Stimulated activated CD4-positive, alpha-beta T cell treated with anti-CD3 and anti-CD28 coated beads, Interleukin-2, amount 100 ng/mL, for 24 hours (primary cell): ENCODE data around the gene LYL1.
"Not testable (repeated sequence)": the region's sequence is repeated elsewhere in the genome, so short reads cannot be mapped to it uniquely, and the experiment has no call there.

Source experiments
- DNase-seq, 2 donors: peaks; one replicate each; pipeline ENCODE4 v3.0.0-alpha.2; 2020

Gene LYL1

DNA sequence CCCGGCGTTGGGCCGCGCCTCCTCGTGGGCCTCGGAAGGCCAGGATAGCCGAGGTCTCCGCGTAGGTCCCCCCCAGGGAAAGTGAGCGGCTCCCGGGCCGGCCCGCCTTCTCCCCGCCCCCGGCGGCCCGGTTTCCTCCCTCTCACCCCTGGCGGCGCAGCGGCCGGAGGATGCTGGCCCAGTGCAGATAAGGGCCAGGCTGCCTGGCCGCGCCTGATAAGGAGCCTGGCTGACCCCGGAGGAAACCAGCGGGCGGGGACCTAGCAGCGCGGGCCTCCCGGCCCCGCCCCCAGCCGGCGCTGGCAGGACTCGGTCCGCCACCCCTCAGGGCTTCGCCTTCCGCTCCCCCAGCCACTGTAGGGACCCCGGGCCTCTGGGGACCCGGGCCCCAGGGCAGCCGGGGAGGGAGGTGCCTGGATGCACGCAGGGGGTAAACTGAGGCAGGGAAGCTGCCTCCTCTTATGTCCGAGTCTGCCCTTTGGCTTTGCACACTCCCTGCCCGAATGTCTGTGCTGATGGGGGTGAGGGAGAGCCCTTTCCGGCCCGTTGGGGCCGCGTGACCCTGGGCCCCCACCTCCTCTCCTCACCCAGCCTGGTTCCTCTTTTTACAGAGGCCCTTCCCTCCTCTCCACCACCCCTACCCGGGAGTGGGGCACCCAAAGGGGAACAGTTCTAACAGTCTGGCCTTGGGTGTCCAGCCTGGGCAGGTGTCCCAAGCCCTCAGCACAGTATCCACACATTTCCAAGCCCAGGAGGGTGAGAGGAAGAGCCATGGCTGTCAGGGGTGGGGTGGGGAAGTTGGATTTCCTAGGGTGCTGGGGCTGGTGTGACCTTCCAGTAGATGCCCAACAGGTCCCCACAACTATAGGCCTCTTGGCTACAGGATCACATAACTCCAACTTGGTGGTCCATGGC, at the start of gene LYL1:
LYL1 (minus strand) TSS at position 193 of the 915 bp plus-strand sequence. CDS start 1,687 bp downstream, outside the sequence.
- DNase-seq: peak in 1 of 2 donors; percentile 64

DNA sequence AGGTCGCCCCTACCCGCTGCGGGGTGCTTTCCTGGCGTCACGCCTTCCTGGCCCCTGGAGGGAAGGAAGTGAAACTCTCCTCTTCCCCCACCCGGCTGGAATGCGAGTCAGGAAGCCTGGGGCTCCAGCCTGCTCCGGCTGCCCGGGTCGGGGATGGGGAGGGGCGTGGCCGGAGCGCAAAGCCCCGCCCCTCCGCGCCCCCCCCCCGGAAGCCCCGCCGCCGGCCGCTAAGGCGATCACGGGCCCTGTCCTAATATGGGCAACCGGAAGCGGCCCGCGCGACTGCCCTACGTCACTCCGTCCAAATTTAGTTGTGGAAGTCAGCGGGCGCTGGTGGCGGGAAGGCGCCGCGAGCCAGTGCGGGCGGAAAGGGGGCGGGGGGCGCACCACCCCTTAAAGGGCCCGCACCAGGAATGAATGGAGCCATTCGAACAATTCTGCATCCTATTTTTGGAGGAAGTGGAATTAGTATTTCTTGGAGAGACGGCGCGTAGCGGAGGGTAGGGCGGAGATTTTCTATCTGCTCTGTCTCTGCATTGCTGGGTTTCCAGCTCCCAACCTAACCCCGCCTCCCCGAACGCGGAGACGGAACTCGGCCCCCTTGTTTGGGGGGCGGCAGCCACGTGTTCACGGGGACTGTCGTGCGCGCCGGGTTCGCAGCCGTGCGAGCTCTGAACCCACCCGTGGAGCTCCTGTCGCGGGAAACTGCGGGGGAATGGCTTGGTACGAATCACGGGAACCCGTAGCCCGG, 49.1 kb upstream of the LYL1 start:
- peak; percentile 96 for DNase-seq

DNA sequence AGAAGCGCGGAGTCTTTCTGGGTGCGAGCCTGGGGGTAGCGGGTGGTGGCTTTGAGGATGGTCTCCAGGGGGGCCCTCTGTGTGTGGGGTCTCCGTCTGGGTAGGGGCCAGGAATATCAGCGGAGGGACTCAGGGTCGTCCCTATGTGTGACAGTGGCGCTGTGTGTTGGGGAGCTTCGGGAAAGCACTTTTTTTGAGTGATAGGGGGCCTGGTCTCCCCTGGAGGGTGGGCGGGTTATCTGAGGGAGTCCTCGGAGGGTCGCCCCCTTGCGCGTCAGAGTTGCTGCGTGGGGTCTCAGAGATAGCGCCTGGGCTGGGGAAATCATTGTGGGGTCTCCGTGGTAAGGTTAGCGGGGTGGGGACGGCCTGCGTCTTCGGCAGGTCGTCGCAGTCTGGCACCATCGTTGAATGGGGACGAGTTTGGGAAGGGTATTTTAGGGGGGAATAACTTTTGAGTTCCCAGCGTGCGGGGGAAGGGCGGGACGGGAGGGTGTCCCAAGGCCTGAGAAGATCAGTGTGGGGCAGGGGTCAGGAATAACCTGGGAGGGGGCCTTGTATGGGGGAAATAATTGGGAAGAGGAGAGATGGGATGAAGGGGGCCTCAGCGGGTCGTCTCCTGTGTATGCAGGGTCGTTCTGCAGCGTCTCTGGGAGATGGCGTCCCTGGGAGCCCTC, 48.4 kb upstream of the LYL1 start:
- peak in 1 of 2 donors; percentile 39 for DNase-seq

DNA sequence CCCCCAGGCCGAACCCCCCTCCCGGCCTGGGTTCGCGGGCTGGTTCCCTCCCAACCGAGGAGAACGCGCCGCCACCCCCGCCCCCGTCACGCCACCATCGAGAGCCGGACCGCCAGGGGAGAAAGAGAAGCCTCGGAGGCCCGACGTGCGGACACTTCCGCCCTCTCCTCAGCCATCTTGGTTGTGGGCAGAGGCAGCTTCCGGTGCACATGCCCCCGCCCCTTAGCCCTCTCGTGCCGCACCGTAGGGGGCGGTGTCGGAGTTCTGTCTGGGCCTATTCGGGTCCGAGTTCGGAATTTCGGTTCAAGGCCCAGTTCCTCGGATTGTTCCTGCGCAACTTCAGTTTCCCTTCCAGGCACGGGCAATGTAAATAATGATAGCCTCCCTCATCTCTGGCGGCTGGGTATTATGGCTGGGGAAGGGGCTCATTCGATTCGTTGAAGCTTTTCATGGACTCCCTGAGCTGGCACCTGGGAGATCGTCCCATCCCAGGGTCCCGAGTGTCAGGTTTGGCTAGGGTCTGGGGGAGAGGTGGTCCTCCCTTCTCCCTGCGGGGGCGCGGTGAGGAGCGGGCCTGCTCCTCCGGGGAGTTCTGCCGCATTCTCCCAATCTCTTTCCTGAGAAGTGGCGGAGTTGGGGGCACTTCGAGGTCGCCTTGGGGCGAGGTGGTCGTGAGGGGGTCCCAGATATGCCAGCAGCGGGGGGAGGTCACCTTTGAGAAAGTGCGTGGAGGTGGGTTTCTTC, 47.7 kb upstream of the LYL1 start, which contains the start of the genes IER2 and STX10:
IER2 (plus strand) TSS at position 225 of the 744 bp plus-strand sequence. CDS start 2,776 bp downstream, outside the sequence.
STX10 (minus strand) TSS at position 189 of the 744 bp plus-strand sequence. CDS start 202 bp downstream, outside the sequence.
- peak; percentile 93 to 94 for DNase-seq

DNA sequence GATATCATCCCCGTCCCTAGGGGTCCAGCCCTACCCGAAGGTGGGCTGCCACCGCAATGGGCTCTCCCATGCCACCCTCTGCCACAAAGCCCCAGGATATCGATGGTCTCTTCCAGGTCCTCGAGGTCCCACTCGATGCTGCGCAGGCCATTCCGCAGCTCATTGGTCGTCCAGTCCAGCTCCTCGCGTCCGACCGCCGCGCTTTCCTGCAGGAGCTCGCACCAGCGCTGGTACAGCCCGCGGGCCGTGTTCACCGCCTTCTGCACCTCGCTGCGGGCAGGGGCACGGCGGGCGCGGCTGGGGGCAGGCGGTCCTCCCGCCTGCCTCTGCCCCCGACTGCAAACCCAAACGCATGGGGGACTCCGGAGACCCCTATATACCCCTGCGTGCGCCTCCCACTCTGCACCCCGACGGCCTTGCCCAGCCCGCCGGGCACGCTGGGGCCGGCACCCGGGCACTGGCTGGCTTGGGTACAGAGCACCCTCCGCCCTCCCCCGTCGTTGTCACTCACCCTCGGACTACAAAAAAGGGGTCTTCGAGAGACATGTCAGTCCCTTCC, 47.0 kb upstream of the LYL1 start:
- peak; percentile 40 to 58 for DNase-seq

DNA sequence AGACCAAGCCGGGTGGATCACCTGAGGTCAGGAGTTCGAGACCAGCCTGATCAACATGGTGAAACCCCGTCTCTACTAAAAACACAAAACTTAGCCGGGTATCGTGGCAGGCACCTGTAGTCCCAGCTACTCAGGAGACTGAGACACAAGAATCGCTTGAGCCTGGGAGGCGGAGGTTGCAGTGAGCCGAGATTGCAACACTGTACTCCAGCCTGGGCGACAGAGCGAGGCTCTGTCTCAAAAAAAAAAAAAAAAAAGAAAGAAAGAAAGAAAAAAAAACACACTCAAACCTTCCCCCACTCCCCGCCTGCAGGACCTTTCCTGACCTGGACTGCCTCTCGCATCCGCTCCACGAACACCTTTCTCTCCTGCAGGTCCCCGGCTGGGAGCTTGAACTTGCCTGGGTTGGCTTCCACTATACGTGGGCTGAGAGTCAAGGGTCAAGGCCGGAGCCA, 46.5 kb upstream of the LYL1 start:
- DNase-seq: not testable (repeated sequence)

DNA sequence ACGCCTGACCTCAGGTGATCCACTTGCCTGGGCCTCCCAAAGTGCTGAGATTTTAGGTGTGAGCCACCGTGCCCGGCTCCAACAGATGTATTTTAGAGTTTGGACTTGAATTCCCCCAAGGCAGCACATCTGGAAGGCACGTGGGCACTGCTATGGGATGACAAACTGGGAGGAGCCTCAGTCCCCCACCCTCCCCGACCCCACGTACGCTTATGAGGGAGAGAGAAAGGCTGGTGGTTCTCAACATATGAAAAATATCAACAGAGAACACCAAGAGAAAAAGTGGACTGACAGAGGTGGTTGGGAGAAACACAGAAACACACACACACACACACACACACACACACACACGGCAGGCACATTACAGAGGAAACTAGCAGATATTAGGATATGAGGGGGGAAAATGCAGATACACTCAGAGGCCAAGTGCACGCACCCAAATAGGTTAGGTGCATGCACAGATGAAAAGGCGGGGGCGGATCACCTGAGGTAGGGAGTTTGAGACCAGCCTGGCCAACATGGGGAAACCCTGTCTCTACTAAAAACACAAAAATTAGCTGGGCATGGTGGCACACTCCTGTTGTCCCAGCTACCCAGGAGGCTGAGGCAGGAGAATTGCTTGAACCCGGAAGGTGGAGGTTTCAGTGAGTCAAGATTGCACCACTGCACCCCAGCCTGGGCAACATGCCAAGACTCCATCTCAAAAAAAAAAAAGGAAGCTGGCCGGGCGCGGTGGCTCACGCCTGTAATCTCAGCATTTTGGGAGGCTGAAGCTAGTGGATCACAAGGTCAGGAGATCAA, 44.3 kb upstream of the LYL1 start:
- no peak for DNase-seq

DNA sequence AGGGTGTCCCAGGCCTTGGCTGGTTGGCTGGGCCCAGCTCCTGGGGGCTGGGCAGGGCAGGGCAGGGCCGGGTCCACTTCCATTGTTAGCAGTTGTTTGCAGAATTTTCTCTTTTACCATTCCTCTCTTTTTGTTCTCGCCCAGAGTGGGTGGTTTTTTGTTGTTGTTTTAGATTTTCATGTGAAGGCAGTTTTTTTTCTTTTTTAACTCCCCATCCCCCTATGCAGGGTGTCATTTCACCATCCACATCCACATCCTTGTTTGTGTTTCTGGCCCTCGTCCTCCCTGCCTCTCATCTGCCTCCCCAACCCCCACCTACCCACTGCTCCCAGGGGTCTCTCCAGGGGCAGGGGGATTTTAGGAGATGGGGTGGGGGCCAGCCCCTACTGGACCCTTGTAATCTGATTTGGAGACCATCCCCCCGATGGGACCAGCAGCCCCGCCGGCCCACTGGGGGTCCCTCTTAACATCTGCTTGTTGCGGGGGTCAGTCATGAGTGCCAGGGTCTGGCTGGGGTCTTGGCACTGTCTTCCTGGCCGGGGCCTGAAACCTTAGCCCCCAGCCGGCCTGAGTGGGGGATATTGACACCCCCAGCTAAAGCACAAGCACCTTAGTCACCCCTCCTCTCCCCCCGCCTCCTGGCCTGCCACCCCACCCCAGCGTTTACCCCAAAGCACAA, 37.1 kb upstream of the LYL1 start:
- DNase-seq: no peak

DNA sequence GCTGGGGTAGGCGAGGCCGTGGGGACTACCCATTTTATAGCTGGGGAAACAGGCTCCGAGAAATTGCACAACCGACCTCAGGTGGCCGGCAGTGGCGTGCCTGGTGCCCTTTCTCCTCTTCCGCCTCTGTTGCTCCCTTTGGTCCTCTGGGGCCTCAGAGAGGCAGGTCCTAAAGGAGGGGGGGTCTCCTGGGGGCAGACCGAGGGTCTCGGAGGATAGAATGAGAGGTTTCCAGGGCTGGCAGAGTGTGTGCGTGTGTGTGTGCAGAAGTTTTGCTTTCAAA, 36.2 kb upstream of the LYL1 start:
- no peak for DNase-seq

DNA sequence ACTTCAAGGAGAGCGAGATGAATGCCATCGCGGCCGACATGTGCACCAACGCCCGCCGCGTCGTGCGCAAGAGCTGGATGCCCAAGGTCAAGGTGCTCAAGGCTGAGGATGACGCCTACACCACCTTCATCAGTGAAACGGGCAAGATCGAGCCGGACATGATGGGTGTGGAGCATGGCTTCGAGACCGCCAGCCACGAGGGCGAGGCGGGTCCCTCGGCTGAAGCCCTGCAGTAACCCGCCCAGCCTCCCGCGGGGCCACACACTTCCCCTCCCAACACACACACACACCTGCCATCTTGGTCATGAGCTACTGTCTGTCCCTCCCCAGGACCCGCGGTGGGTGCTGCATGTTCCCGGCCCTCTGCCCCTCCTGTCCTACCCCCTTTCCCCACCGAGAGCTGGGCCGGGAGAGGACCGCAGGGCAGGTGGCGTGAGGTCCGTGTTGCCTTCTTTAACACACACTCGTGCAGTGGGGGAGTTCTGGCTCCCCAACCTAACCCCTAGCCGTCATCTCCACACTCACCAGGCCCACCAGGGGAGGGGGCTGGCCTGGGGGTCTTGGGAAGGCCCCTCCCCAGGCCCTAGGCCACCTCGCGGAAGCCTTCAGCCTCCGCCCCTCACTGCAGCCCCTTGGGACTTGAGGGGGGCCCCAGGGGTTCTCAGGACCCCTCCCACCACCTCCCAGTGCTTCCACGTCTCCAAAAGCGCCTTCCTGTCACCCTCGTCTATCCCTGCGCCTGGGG, 35.7 kb upstream of the LYL1 start:
- no peak for DNase-seq

DNA sequence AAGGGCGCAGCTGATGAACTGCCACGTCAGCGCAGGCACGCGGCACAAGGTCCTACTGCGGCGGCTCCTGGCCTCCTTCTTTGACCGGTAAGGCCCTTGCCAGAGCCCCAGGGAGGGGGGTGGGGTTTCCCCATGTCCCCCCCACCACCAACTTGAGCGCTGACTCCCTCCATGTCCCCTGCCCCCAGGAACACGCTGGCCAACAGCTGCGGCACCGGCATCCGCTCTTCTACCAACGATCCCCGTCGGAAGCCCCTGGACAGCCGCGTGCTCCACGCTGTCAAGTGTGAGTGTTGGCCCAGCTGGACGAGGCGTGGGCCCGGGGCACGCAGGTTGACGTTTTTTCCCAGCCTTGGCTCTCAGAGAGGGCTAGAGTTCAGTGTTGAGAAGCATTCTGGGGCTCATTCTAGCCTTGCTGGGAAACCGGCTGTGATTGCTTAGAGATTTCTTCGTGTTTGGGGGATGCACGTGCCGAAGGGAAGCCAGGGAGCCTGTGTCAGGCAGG, 34.7 kb upstream of the LYL1 start:
- no peak for DNase-seq

DNA sequence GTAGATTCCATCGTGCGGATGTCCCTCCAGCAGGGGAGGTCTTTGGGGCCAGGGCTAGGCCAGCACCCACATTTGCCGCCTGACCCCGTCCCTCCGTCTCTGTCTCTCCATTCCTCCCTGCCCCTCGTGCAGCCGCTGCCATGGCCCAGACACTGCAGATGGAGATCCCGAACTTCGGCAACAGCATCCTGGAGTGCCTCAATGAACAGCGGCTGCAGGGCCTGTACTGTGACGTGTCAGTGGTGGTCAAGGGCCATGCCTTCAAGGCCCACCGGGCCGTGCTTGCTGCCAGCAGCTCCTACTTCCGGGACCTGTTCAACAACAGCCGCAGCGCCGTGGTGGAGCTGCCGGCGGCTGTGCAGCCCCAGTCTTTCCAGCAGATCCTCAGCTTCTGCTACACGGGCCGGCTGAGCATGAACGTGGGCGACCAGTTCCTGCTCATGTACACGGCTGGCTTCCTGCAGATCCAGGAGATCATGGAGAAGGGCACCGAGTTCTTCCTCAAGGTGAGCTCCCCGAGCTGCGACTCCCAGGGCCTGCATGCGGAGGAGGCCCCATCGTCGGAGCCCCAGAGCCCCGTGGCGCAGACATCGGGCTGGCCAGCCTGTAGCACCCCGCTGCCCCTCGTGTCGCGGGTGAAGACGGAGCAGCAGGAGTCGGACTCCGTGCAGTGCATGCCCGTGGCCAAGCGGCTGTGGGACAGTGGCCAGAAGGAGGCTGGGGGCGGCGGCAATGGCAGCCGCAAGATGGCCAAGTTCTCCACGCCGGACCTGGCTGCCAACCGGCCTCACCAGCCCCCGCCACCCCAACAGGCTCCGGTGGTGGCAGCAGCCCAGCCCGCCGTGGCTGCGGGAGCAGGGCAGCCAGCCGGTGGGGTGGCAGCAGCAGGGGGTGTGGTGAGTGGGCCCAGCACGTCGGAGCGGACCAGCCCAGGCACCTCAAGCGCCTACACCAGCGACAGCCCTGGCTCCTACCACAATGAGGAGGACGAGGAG, 32.7 kb upstream of the LYL1 start:
- no peak for DNase-seq

DNA sequence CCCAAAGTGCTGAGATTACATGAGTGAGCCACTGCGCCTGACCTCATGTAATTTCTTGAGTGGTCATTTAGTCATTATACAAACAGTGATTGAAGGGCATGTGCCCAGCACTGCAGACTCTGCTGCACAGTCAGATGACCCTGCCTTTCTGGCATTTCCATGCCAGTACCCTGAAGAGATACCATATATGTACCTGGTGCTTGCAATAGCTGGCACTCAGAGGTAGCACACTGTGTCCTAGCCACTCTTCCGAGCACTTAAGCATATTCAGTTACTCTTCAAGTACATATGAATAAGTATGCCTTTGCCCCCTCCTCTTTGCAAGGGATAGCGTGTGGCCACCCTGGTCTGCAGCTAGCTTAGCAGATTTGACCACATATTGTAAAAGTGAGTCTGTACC, 32.0 kb upstream of the LYL1 start:
- no peak for DNase-seq

DNA sequence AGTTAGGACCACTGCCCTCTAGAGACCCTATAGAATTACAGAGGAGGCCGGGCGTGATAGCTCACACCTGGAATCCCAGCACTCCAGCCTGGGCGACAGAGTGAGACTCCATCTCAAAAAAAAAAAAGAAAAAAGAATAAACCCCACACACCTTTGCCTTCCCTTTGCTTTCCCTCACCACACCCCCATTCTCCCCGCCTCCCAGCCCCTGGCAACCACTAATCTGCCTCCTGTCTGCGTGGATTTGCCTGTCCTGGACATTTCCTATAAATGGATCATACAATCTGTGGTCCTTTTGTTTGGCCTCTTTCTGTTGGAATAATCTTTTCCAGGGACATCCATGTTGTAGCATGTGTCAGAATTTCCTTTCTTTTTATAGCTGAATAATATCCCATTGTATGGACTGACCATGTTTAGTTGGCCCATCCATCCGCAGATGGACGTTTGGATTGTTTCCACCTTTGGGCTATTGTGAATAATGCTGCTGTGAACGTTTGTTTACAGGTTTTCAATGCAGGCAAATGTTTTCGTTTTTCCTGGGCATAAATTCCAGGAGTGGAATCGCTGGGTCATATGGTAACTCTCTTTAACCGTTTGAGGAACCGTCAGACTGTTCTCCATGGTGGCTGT, 30.7 kb upstream of the LYL1 start:
- no peak for DNase-seq

DNA sequence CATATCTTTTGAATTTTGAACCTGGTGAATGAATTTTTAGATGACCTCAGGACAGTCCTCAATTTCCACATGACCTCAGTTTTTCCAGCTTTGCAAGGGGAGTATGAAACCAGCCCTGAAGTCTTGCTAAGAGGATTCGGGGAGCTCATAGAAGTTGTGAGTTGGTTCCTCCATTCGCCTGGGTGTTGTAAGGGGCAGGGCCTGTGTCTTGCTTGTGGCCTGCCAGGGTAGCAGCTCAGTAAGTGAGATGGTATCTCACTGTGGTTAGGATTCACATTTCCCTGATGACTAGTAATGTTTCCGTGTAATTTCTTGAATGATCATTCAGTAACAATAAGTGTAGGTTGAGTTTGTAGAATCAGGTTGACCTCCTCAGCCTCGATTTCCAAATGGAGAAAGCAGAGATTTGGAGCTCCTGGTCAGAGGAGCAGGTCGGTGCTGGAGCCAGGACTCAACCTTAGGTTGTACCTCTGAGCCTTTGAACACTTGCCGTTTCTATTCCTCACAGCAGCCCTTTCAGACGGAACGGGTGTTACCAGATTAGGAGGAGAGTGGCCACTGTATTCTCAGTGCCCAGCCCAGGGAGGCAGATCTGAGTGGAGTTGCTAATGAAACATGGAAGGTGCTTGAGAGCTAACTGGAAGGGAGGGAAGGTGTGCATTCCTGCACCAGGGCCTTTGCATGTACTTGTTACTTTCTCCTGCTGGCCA, 30.0 kb upstream of the LYL1 start:
- DNase-seq: peak; percentile 69

DNA sequence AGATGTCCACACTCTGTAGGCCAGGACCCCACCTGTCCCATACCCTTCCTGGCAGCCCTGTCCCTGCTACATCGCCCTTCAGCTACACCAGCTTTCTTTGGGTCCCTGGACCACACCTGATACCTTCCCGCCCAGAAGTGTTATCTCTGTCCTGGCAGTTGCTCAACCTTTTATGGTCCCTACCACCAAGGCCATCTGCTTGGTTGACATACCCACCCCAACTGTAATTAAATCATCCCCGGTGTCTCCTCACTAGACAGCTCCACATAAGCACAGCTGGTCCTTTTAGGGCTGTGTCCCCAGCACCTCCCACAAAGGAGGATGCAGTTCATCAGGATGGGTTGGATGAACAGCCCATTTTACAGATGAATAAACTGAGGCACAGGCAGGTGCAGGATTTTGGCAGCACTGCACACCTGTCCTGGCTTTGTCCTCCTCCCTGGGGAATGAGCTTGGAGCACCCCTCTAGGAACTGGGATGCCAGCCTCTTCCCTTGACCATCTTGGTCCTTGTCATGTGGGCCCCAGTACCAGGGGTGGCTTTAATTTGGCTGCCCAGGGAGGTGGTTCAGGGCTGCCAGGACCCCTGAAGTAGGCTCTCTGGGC, 28.3 kb upstream of the LYL1 start:
- no peak for DNase-seq

DNA sequence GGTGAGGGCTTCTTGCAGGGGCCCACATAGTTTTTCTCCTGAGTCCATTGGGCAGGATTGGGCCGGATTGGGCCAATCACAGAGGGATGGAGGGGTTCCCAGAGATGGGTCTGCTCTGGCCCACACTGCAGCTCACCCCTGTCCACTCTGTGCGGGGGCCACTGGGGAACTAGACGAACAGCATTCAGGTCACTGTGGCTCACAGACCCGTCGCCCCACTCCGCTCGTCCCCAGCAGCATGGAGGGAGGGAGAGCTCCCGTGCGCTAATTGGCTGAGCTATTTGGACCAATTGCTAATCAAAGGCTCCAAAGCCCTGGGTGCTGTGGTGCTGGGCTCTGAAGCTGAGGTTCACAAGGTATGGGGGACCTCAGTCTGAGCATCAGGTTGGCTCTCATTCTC, 26.7 kb upstream of the LYL1 start:
- DNase-seq: no peak
